A549 (cell line): Measurements from ENCODE around the gene SLC26A2.

Experiments
- CEBPB ChIP-seq, 2 experiments: fragments of >200 bp in 1 of 2; sonication (Bioruptor Twin) in 1 of 2; formaldehyde crosslinking in 1 of 2; IDR thresholded peaks; 2 replicates each; pipeline ENCODE4 v1.6.1; 2012 to 2016
- CTCF ChIP-seq: fragments of >200 bp; sonication (Bioruptor Twin); formaldehyde crosslinking; IDR thresholded peaks from 3 replicates; pipeline ENCODE4 v1.5.1; 2016
- EP300 ChIP-seq, 2 experiments: fragments of >200 bp; sonication (Bioruptor Twin); formaldehyde crosslinking; IDR thresholded peaks; 2 replicates in 1 of 2; 3 replicates in 1 of 2; pipeline ENCODE4 v1.6.1; 2016 to 2017
- MAFK ChIP-seq: fragments of 450-650 bp; IDR thresholded peaks from 2 replicates; pipeline ENCODE4 v1.6.1; 2014; ENCODE audit not compliant: partially characterized antibody
- MYC ChIP-seq: IDR thresholded peaks from 2 replicates; pipeline ENCODE4 v1.6.1; 2012; ENCODE audit warnings: mild to moderate bottlenecking, inconsistent platforms, low read length, improper control_type of control experiment, borderline replicate concordance
- PHF8 ChIP-seq: fragments of 200-600 bp; sonication (generic); IDR thresholded peaks from 2 replicates; pipeline ENCODE4 v1.6.1; 2016; ENCODE audit warnings: low read depth, mild to moderate bottlenecking, antibody characterized with exemption, moderate library complexity, borderline replicate concordance
- POLR2A ChIP-seq: IDR thresholded peaks from 2 replicates; pipeline ENCODE4 v1.6.1; 2012; ENCODE audit warnings: mild to moderate bottlenecking, low read length
- ZC3H11A ChIP-seq: fragments of 450-650 bp; IDR thresholded peaks from 2 replicates; pipeline ENCODE4 v1.6.1; 2014; ENCODE audit warnings: antibody characterized with exemption, mild to moderate bottlenecking
- TF ChIP-seq, protein P1 (sequence below): fragments of 200-600 bp; sonication (generic); IDR thresholded peaks from 2 replicates; pipeline ENCODE4 v1.6.1; 2016; ENCODE audit warnings: antibody characterized with exemption, mild to moderate bottlenecking, moderate library complexity

GRCh38 chr5:150020249-150020648 is 59.7 kb downstream of the SLC26A2 start:
- TF ChIP-seq ZC3H11A = no peak
- TF ChIP-seq POLR2A = no peak
- no peak for TF ChIP-seq CEBPB (IDR thresholded peaks at IDR 0.05)
- TF ChIP-seq CTCF = no peak
- no peak for TF ChIP-seq PHF8
- TF ChIP-seq EP300 (IDR thresholded peaks at IDR 0.05) = no peak
- TF ChIP-seq MYC = no peak
- no peak for TF ChIP-seq MAFK
- TF ChIP-seq, protein P1, sequence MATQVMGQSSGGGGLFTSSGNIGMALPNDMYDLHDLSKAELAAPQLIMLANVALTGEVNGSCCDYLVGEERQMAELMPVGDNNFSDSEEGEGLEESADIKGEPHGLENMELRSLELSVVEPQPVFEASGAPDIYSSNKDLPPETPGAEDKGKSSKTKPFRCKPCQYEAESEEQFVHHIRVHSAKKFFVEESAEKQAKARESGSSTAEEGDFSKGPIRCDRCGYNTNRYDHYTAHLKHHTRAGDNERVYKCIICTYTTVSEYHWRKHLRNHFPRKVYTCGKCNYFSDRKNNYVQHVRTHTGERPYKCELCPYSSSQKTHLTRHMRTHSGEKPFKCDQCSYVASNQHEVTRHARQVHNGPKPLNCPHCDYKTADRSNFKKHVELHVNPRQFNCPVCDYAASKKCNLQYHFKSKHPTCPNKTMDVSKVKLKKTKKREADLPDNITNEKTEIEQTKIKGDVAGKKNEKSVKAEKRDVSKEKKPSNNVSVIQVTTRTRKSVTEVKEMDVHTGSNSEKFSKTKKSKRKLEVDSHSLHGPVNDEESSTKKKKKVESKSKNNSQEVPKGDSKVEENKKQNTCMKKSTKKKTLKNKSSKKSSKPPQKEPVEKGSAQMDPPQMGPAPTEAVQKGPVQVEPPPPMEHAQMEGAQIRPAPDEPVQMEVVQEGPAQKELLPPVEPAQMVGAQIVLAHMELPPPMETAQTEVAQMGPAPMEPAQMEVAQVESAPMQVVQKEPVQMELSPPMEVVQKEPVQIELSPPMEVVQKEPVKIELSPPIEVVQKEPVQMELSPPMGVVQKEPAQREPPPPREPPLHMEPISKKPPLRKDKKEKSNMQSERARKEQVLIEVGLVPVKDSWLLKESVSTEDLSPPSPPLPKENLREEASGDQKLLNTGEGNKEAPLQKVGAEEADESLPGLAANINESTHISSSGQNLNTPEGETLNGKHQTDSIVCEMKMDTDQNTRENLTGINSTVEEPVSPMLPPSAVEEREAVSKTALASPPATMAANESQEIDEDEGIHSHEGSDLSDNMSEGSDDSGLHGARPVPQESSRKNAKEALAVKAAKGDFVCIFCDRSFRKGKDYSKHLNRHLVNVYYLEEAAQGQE = no peak
